CD14-positive monocyte (primary cell): ENCODE measurements around the gene TUNAR. TPM values are rescaled to one million over a fixed set of nuclear protein-coding genes. Genes with fewer than 3 reads are reported as not detected.

Experiments used
- DNase-seq, 3 donors: peaks; one replicate each; pipeline ENCODE4 v3.0.0-alpha.2; 2011 to 2022
- H2AFZ ChIP-seq: 2 replicates; pipeline ENCODE4 v1.6.0; 2012; ENCODE audit warnings: mild to moderate bottlenecking, low read depth, low read length, inconsistent platforms; ENCODE audit not compliant: insufficient read depth, poor library complexity, severe bottlenecking
- H3K27ac ChIP-seq, 2 donors: 1 replicate in 1 of 2; 2 replicates in 1 of 2; pipeline ENCODE4 v1.5.1; 2012 to 2013; ENCODE audit warnings: low read length in 2 of 2, control low read depth in 1 of 2, inconsistent platforms in 1 of 2, low read depth in 1 of 2, mild to moderate bottlenecking in 1 of 2
- H3K27me3 ChIP-seq, 2 donors: one replicate each; pipeline versions ENCODE4 v1.6.0 to v1.6.1; 2011 to 2013; ENCODE audit warnings: low read length in 2 of 2; ENCODE audit not compliant: control insufficient read depth in 2 of 2, insufficient read depth in 2 of 2
- H3K36me3 ChIP-seq, 2 donors: replicated peaks in 1 of 2; 1 replicate in 1 of 2; 2 replicates in 1 of 2; pipeline versions ENCODE4 v1.5.1 to v1.6.1; 2012 to 2013; ENCODE audit warnings: low read length in 2 of 2, control low read depth in 1 of 2, inconsistent platforms in 1 of 2, mild to moderate bottlenecking in 1 of 2; ENCODE audit not compliant: insufficient read depth in 2 of 2, control insufficient read depth in 1 of 2
- H3K4me1 ChIP-seq, 2 donors: 1 replicate in 1 of 2; 2 replicates in 1 of 2; pipeline versions ENCODE4 v1.5.1 to v1.6.1; 2012 to 2013; ENCODE audit warnings: low read length in 2 of 2, control low read depth in 1 of 2, inconsistent platforms in 1 of 2, mild to moderate bottlenecking in 1 of 2, moderate library complexity in 1 of 2; ENCODE audit not compliant: insufficient read depth in 2 of 2, control insufficient read depth in 1 of 2
- H3K4me2 ChIP-seq: replicated peaks from 2 replicates; pipeline ENCODE3; 2012; ENCODE audit warnings: low read length, moderate library complexity, mild to moderate bottlenecking; ENCODE audit not compliant: poor library complexity, severe bottlenecking; ENCODE audit errors: extremely low read depth
- H3K4me3 ChIP-seq, 3 experiments: fragments of 200-600 bp in 1 of 3; sonication (generic) in 1 of 3; replicated peaks in 1 of 3; 1 replicate in 2 of 3; 2 replicates in 1 of 3; pipeline ENCODE4 v1.5.1; 2011 to 2013; ENCODE audit warnings: low read length in 3 of 3, mild to moderate bottlenecking in 3 of 3, control low read depth in 2 of 3, low read depth in 2 of 3, inconsistent platforms in 1 of 3, moderate library complexity in 1 of 3
- H3K79me2 ChIP-seq: 2 replicates; pipeline ENCODE4 v1.6.0; 2012; ENCODE audit warnings: mild to moderate bottlenecking, control low read depth, inconsistent platforms, low read length, moderate library complexity; ENCODE audit not compliant: insufficient read depth
- H3K9ac ChIP-seq: 2 replicates; pipeline ENCODE4 v1.6.0; 2017; ENCODE audit warnings: low read length, mild to moderate bottlenecking; ENCODE audit not compliant: insufficient read depth, poor library complexity, severe bottlenecking
- H3K9me3 ChIP-seq, 2 donors: replicated peaks in 1 of 2; 1 replicate in 1 of 2; 2 replicates in 1 of 2; pipeline versions ENCODE4 v1.5.1 to v1.6.1; 2012 to 2013; ENCODE audit warnings: low read length in 2 of 2, control low read depth in 1 of 2; ENCODE audit not compliant: control insufficient read depth in 1 of 2, insufficient read depth in 1 of 2
- H4K20me1 ChIP-seq: 2 replicates; pipeline ENCODE4 v1.6.0; 2012; ENCODE audit warnings: mild to moderate bottlenecking, low read length, control low read depth, moderate library complexity; ENCODE audit not compliant: insufficient read depth
- H3K27ac Mint-ChIP-seq, 7 donors: one replicate each; pipeline ENCODE4 v1.8.0; 2020; ENCODE audit warnings: mild to moderate bottlenecking in 7 of 7, mixed read lengths in 7 of 7, moderate library complexity in 6 of 7, inconsistent platforms in 2 of 7
- H3K27me3 Mint-ChIP-seq, 3 donors: one replicate each; pipeline ENCODE4 v1.8.0; 2021 to 2022; ENCODE audit warnings: low read depth in 3 of 3, mild to moderate bottlenecking in 3 of 3, mixed read lengths in 3 of 3, moderate library complexity in 3 of 3, inconsistent platforms in 1 of 3
- H3K36me3 Mint-ChIP-seq, 2 donors: one replicate each; pipeline ENCODE4 v1.8.0; 2020; ENCODE audit warnings: mixed read lengths in 2 of 2, inconsistent platforms in 1 of 2, mild to moderate bottlenecking in 1 of 2
- H3K4me1 Mint-ChIP-seq: one replicate; pipeline ENCODE4 v1.8.0; 2020; ENCODE audit warnings: mild to moderate bottlenecking, mixed read lengths
- H3K4me3 Mint-ChIP-seq, 2 donors: one replicate each; pipeline ENCODE4 v1.8.0; 2020; ENCODE audit warnings: mild to moderate bottlenecking in 2 of 2, mixed read lengths in 2 of 2, moderate library complexity in 1 of 2
- H3K9me3 Mint-ChIP-seq, 7 donors: one replicate each; pipeline ENCODE4 v1.8.0; 2020 to 2022; ENCODE audit warnings: mixed read lengths in 7 of 7, mild to moderate bottlenecking in 6 of 7, moderate library complexity in 6 of 7, inconsistent platforms in 2 of 7
- CTCF ChIP-seq: fragments of 200-600 bp; IDR thresholded peaks from one replicate; pipeline ENCODE4 v1.8.0; 2022; ENCODE audit warnings: antibody characterized with exemption, mild to moderate bottlenecking
- WGBS: methylation state at CpG from one replicate; pipeline ENCODE4 v1.1.5; 2013; ENCODE audit warnings: missing lambda C conversion rate; ENCODE audit not compliant: insufficient coverage; 5-methylcytosine and 5-hydroxymethylcytosine counted together
- intact Hi-C, 2 donors: fragments of 100-400 bp; cut with micrococcal nuclease; formaldehyde crosslinking; loops; one replicate each; pipeline versions ENCODE4 v1.15.0 to v1.15.1; 2023
- polyA plus RNA-seq, 3 donors: library from polyadenylated mRNA; depleted of rRNA in 1 of 3; unstranded in 2 of 3; stranded (reverse) in 1 of 3; fragments of 300-500 nt in 2 of 3; fragments of >200 nt in 1 of 3; fragmentation: Illumina TruSeq in 2 of 3; gene quantifications; 1 replicate in 2 of 3; 2 replicates in 1 of 3; pipeline ENCODE4 v1.2.3, GENCODE V29; 2012 to 2021

TUNAR gene
- polyA plus RNA-seq, 3 donors, result not detected

- H3K4me2 ChIP-seq, result no peak overlapping the region
- H3K27me3 ChIP-seq, result peaks cover 2 to 17% of the 10 kb centered on the region in 2 donors
- H3K79me2 ChIP-seq, result no peaks in the 10 kb centered on the region
- intact Hi-C loops, result no loop called here
- no peaks in the 10 kb centered on the region for H3K36me3 Mint-ChIP-seq
- H3K9me3 Mint-ChIP-seq, result peaks cover 0 to 2% (median 0%) of the 10 kb centered on the region in 7 donors
- no peak for TF ChIP-seq CTCF
- no peak for DNase-seq
- whole genome bisulfite sequencing, result 88% methylated on average over 4 of the region's 4 CpGs
- no peak overlapping the region for H3K4me3 ChIP-seq
- H2AFZ ChIP-seq, result no peak overlapping the region
- H3K27me3 Mint-ChIP-seq, result peaks cover 16 to 22% (median 19%) of the 10 kb centered on the region in 3 donors
- no peaks in the 10 kb centered on the region for H3K4me1 Mint-ChIP-seq
- H3K36me3 ChIP-seq, result no peaks in the 10 kb centered on the region
- peak overlapping the region in 1 of 7 donors; percentile 28 for H3K27ac Mint-ChIP-seq
- H3K9ac ChIP-seq, result no peak overlapping the region
- H3K9me3 ChIP-seq, result no peaks in the 10 kb centered on the region
- no peak overlapping the region for H3K4me3 Mint-ChIP-seq
- H4K20me1 ChIP-seq, result no peaks in the 10 kb centered on the region
- H3K27ac ChIP-seq, result no peak overlapping the region
- H3K4me1 ChIP-seq, result no peaks in the 10 kb centered on the region
Measured at GRCh38 chr14:95871531-95871930, 5.1 kb upstream of the TUNAR start.

DNA sequence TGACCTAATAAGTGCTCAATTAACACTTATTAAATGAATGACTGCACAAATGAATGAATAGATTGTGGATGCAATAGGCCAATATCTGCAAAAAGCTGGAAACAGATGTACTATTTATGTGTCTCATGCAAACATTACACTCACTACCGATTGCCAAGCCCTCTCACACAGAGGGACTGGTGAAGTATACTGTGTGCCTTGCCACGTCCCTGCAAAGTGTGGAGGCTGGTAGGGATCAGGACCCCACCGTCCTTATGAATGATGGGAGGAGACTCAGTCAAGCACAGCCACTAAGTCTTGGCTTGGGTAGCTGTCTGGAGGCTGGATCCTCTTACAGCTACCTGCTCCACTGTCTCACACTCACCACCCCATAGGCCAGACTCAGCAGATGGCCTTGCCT, 3.9 kb upstream of the TUNAR start:
- Histone ChIP-seq H2AFZ (no peak overlapping the region), H3K36me3 (no peaks in the 10 kb centered on the region), H3K4me2 (no peak overlapping the region), H3K4me3 (no peak overlapping the region), H3K9me3 (no peaks in the 10 kb centered on the region), H4K20me1 (no peaks in the 10 kb centered on the region), H3K27ac (no peak overlapping the region), H3K79me2 (no peaks in the 10 kb centered on the region), H3K4me1 (no peaks in the 10 kb centered on the region), H3K9ac (no peak overlapping the region), H3K27me3 (peaks cover 10 to 25% of the 10 kb centered on the region in 2 donors)
- WGBS, result no CpG with 5 or more reads among the region's 3 CpGs
- peaks cover 0 to 8% (median 0%) of the 10 kb centered on the region in 7 donors for H3K9me3 Mint-ChIP-seq
- no peaks in the 10 kb centered on the region for H3K36me3 Mint-ChIP-seq
- H3K4me1 Mint-ChIP-seq, result no peaks in the 10 kb centered on the region
- H3K4me3 Mint-ChIP-seq, result no peak overlapping the region
- H3K27ac Mint-ChIP-seq, result no peak overlapping the region
- intact Hi-C loops, result no loop called here
- peaks cover 24 to 31% (median 31%) of the 10 kb centered on the region in 3 donors for H3K27me3 Mint-ChIP-seq
- DNase-seq, result no peak
- no peak for TF ChIP-seq CTCF
